Adrenal gland (tissue), 12 donors: ENCODE measurements around the gene ITPKA. TPM values are rescaled to one million over a fixed set of nuclear protein-coding genes. Genes with fewer than 3 reads are reported as not detected.

ENCODE experiments used
- DNase-seq, 7 donors: peaks; one replicate each; pipeline ENCODE4 v3.0.0-alpha.2; 2019 to 2020
- H3K27ac ChIP-seq, 5 donors: fragments of 200-600 bp; sonication (generic) in 4 of 5; 1 replicate in 3 of 5; 2 replicates in 2 of 5; pipeline versions ENCODE4 v1.5.1 to v1.8.0; 2016 to 2020; ENCODE audit warnings: mild to moderate bottlenecking in 1 of 5
- H3K27me3 ChIP-seq: fragments of 200-600 bp; 2 replicates; pipeline ENCODE4 v1.8.0; 2021
- H3K36me3 ChIP-seq, 2 donors: fragments of 200-600 bp; replicated peaks in 1 of 2; 1 replicate in 1 of 2; 2 replicates in 1 of 2; pipeline versions ENCODE4 v1.5.1 to v1.8.0; 2018 to 2022
- H3K4me1 ChIP-seq, 2 donors: fragments of 200-600 bp; replicated peaks in 1 of 2; 1 replicate in 1 of 2; 2 replicates in 1 of 2; pipeline versions ENCODE4 v1.5.1 to v1.8.0; 2018 to 2021
- H3K4me3 ChIP-seq, 4 donors: fragments of 200-600 bp; sonication (generic) in 3 of 4; one replicate each; pipeline ENCODE4 v1.5.1; 2016 to 2018
- H3K9me3 ChIP-seq, 3 donors: fragments of 200-600 bp; sonication (generic) in 1 of 3; replicated peaks in 1 of 3; 1 replicate in 2 of 3; 2 replicates in 1 of 3; pipeline versions ENCODE4 v1.5.1 to v1.8.0; 2016 to 2021
- POLR2A ChIP-seq, 2 donors: fragments of 450-650 bp; IDR thresholded peaks; one replicate each; pipeline ENCODE4 v1.6.1; 2017; ENCODE audit warnings: antibody characterized with exemption in 2 of 2, mild to moderate bottlenecking in 2 of 2, moderate library complexity in 1 of 2
- WGBS, 4 donors: extraction: QIAGEN DNeasy Blood & Tissue Kit in 2 of 4; methylation state at CpG; one replicate each; pipeline versions ENCODE4 v1.1.5 to v1.1.7; 2013 to 2017; 5-methylcytosine and 5-hydroxymethylcytosine counted together
- intact Hi-C, 2 donors: fragments of 100-400 bp; cut with DNase I; formaldehyde crosslinking; loops; one replicate each; pipeline versions ENCODE4 v1.14.1 to v1.15.0; 2022 to 2023
- polyA plus RNA-seq, 3 donors: library from polyadenylated mRNA; stranded (reverse); fragments of 200-250 nt in 2 of 3; fragments of 350-450 nt in 1 of 3; fragmentation: Illumina TruSeq in 1 of 3; extraction: RNeasy Lipid Tissue Mini Kit (QIAGEN cat#74804) in 1 of 3; gene quantifications; one replicate each; pipeline ENCODE4 v1.2.3, GENCODE V29; 2013 to 2014
- total RNA-seq, 9 donors: library from RNA; depleted of rRNA in 4 of 9; stranded (reverse); fragments of >200 nt in 4 of 9; fragments of 120-200 nt in 1 of 9; fragmentation: NEBNext Ultra II Directional in 1 of 9; extraction: Animal tissue kit (Norgen Biotek cat#: 25700) in 1 of 9; gene quantifications; one replicate each; pipeline versions ENCODE4 v1.1.0 to v1.2.4, GENCODE V29; 2013 to 2023
- TF ChIP-seq, protein P1 (sequence below), 6 experiments: fragments of 450-650 bp in 4 of 6; fragments of 200-600 bp in 2 of 6; sonication (generic) in 1 of 6; IDR thresholded peaks; 1 replicate in 5 of 6; 2 replicates in 1 of 6; pipeline versions ENCODE4 v1.5.1 to v1.8.0; 2016 to 2021; ENCODE audit warnings: antibody characterized with exemption in 6 of 6, mild to moderate bottlenecking in 2 of 6, moderate library complexity in 1 of 6
- donor health status: healthy with polysubstance abuse.
- donor health status: Bipolar disorder and iron deficiency.
- donor health status: DM: yes; HTN: yes; CAD: no.
- donor health status: DM: no; HTN: no; CAD: no.
- donor health status: DM: no; HTN: no; CAD: no.
- donor health status: DM: yes; HTN: yes; CAD: no.

The ITPKA gene
- total and polyA plus RNA-seq, 12 donors, result 0.73 to 33.0 (median 14.4) TPM

DNA sequence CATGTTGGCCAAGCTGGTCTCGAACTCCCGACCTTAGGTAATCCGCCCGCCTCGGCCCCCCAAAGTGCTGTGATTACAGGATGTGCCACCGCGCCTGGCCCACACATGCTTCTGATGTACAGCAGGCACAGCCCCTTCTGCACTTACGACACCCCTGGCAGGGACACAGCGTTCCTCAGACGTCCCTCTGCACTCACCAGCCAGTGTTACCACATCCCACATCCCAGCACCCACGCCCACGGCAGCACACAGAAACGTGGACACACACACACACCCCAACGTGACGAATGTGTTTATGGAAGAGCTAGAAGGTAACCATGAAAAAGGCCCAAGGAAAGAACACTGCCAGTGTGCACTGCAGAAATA is 51.0 kb downstream of the ITPKA start:
- H3K27ac ChIP-seq, result peak overlapping the region in 2 of 5 donors; percentile 78 to 81
- 65 to 73% (median 71%) methylated on average over 13 to 15 of the region's 15 CpGs for WGBS, 4 donors

GRCh38 chr15:41545218-41545617 is 51.5 kb downstream of the ITPKA start:
- intact Hi-C loops, result no loop called here
- Histone ChIP-seq H3K9me3 (no peaks in the 10 kb centered on the region), H3K27me3 (no peaks in the 10 kb centered on the region), H3K4me3 (no peak overlapping the region), H3K27ac (no peak overlapping the region), H3K36me3 (no peaks in the 10 kb centered on the region), H3K4me1 (peaks cover 10% of the 10 kb centered on the region in 2 donors)
- 87 to 97% (median 91%) methylated on average over 3 of the region's 3 CpGs for WGBS, 4 donors
- no peak for DNase-seq
- TF ChIP-seq POLR2A (IDR thresholded peaks at IDR 0.05), result no peak
- TF ChIP-seq, protein P1, sequence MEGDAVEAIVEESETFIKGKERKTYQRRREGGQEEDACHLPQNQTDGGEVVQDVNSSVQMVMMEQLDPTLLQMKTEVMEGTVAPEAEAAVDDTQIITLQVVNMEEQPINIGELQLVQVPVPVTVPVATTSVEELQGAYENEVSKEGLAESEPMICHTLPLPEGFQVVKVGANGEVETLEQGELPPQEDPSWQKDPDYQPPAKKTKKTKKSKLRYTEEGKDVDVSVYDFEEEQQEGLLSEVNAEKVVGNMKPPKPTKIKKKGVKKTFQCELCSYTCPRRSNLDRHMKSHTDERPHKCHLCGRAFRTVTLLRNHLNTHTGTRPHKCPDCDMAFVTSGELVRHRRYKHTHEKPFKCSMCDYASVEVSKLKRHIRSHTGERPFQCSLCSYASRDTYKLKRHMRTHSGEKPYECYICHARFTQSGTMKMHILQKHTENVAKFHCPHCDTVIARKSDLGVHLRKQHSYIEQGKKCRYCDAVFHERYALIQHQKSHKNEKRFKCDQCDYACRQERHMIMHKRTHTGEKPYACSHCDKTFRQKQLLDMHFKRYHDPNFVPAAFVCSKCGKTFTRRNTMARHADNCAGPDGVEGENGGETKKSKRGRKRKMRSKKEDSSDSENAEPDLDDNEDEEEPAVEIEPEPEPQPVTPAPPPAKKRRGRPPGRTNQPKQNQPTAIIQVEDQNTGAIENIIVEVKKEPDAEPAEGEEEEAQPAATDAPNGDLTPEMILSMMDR (IDR thresholded peaks at IDR 0.05), result no peak

More for the DNA sequence above, 51.0 kb downstream of the ITPKA start:
- Histone ChIP-seq H3K36me3 (no peaks in the 10 kb centered on the region), H3K9me3 (no peaks in the 10 kb centered on the region), H3K27me3 (no peaks in the 10 kb centered on the region), H3K4me1 (peaks cover 10% of the 10 kb centered on the region in 2 donors), H3K4me3 (peak overlapping the region in 2 of 4 donors; percentile 77 to 89)
- DNase-seq, result peak in 4 of 7 donors; percentile 35 to 63 (median 46)
- intact Hi-C loops, result no loop called here
- TF ChIP-seq POLR2A (IDR thresholded peaks at IDR 0.05), result no peak
- TF ChIP-seq, protein P1 (IDR thresholded peaks at IDR 0.05), result no peak

- Histone ChIP-seq H3K27ac (peak overlapping the region in 1 of 5 donors; percentile 43), H3K27me3 (no peaks in the 10 kb centered on the region), H3K9me3 (no peaks in the 10 kb centered on the region), H3K36me3 (no peaks in the 10 kb centered on the region), H3K4me3 (no peak overlapping the region), H3K4me1 (peaks cover 10% of the 10 kb centered on the region in 2 donors)
- intact Hi-C loops, result no loop called here
- 64 to 73% (median 68%) methylated on average over 13 of the region's 13 CpGs for WGBS, 4 donors
- DNase-seq, result peak in 6 of 7 donors; percentile 76 to 87 (median 80)
- no peak for TF ChIP-seq POLR2A (IDR thresholded peaks at IDR 0.05)
- TF ChIP-seq, protein P1 (IDR thresholded peaks at IDR 0.05), result no peak
These were observed 53.4 kb downstream of the ITPKA start for GRCh38 chr15:41546851-41547786.

- intact Hi-C loops, result no loop called here
These were observed 56.5 kb downstream of the ITPKA start for GRCh38 chr15:41550066-41550775.

More at GRCh38 chr15:41550066-41550775, 56.5 kb downstream of the ITPKA start:
- no peaks in the 10 kb centered on the region for H3K36me3 ChIP-seq
- 88 to 91% (median 89%) methylated on average over 9 of the region's 9 CpGs for WGBS, 4 donors
- H3K9me3 ChIP-seq, result no peaks in the 10 kb centered on the region
- no peaks in the 10 kb centered on the region for H3K4me1 ChIP-seq
- no peak overlapping the region for H3K4me3 ChIP-seq
- no peaks in the 10 kb centered on the region for H3K27me3 ChIP-seq
- TF ChIP-seq, protein P1 (IDR thresholded peaks at IDR 0.05), result no peak
- no peak for TF ChIP-seq POLR2A (IDR thresholded peaks at IDR 0.05)
- H3K27ac ChIP-seq, result no peak overlapping the region
- no peak for DNase-seq
